Endothelial cell of hepatic sinusoid (primary cell): Measurements from ENCODE around the gene AGT.
"Not testable (repeated sequence)": the region's sequence is repeated elsewhere in the genome, so short reads cannot be mapped to it uniquely, and the experiment has no call there.

Experiments
- in situ Hi-C: cut with HindIII; loops from 2 replicates; pipeline ENCODE4 v1.10.0; 2017; ENCODE audit warnings: low sequenced_read_pairs

AGT gene

GRCh38 chr1:230745071-230745470 is 31.1 kb upstream of the AGT start:
- in situ Hi-C loops: no loop called here

GRCh38 chr1:230744382-230744781 is 30.5 kb upstream of the AGT start:
- in situ Hi-C loops: no loop called here

GRCh38 chr1:230743899-230744298 is 30.0 kb upstream of the AGT start:
- in situ Hi-C loops: no loop called here

GRCh38 chr1:230739564-230740290 is 25.8 kb upstream of the AGT start:
- in situ Hi-C loops: no loop called here

- in situ Hi-C loops: no loop called here
Observed at GRCh38 chr1:230737622-230738262, 23.8 kb upstream of the AGT start.

GRCh38 chr1:230735447-230735846 is 21.5 kb upstream of the AGT start:
- in situ Hi-C loops: no loop called here

- in situ Hi-C loops: no loop called here
Observed at GRCh38 chr1:230730977-230731376, 17.1 kb upstream of the AGT start.

- in situ Hi-C loops: no loop called here
Observed at GRCh38 chr1:230728710-230729392, 14.9 kb upstream of the AGT start.

GRCh38 chr1:230725256-230726012 is 11.5 kb upstream of the AGT start:
- in situ Hi-C loops: no loop called here

- in situ Hi-C loops: not testable (repeated sequence)
Observed at GRCh38 chr1:230721849-230722522, 8.1 kb upstream of the AGT start.

GRCh38 chr1:230717251-230717650 is 3.3 kb upstream of the AGT start:
- in situ Hi-C loops: no loop called here

GRCh38 chr1:230716453-230716852 is 2.5 kb upstream of the AGT start:
- in situ Hi-C loops: not testable (repeated sequence)

- in situ Hi-C loops: no loop called here
Observed at GRCh38 chr1:230715510-230715909, 1.6 kb upstream of the AGT start.

- in situ Hi-C loops: no loop called here
Observed at GRCh38 chr1:230713547-230713914, 391 bp downstream of the AGT start.

GRCh38 chr1:230713138-230713537 is 784 bp downstream of the AGT start:
- in situ Hi-C loops: no loop called here

GRCh38 chr1:230712470-230712942 is 1.4 kb downstream of the AGT start:
- in situ Hi-C loops: no loop called here

GRCh38 chr1:230711245-230711644 is 2.7 kb downstream of the AGT start:
- in situ Hi-C loops: no loop called here

GRCh38 chr1:230710543-230710904 is 3.4 kb downstream of the AGT start:
- in situ Hi-C loops: no loop called here

GRCh38 chr1:230709619-230710542 is 4.0 kb downstream of the AGT start:
- in situ Hi-C loops: no loop called here
